C4-2B (cell line): ENCODE results near the gene RBBP5.

ENCODE experiments used
- CTCF ChIP-seq: fragments of 450-650 bp; conservative IDR thresholded peaks from 2 replicates; pipeline ENCODE4 v1.5.1; 2017; ENCODE audit warnings: mild to moderate bottlenecking
- ZFX ChIP-seq: fragments of 450-650 bp; IDR thresholded peaks from 2 replicates; pipeline ENCODE4 v1.6.1; 2017

- TF ChIP-seq CTCF, result no peak
- TF ChIP-seq ZFX, result no peak
These were observed 11.5 kb upstream of the RBBP5 start for GRCh38 chr1:205133287-205133686.
